Measurements from ENCODE around the gene NUP133. TPM values are rescaled to one million over a fixed set of nuclear protein-coding genes. Genes with fewer than 3 reads are reported as not detected.
"Not testable (repeated sequence)": the region's sequence is repeated elsewhere in the genome, so short reads cannot be mapped to it uniquely, and the experiment has no call there.

The NUP133 gene
- total RNA-seq, 2 donors from 2014 or later: 13.5 to 16.3 TPM

GRCh38 chr1:229478852-229479251 lies 29.3 kb downstream of the NUP133 start:
- DNase-seq (no peak), ATAC-seq (no peak)
- Histone ChIP-seq H3K27me3 (no peaks in the 10 kb centered on the region), H3K4me1 (no peaks in the 10 kb centered on the region), H3K9me3 (no peaks in the 10 kb centered on the region), H3K27ac (no peak overlapping the region), H3K4me3 (no peak overlapping the region), H3K36me3 (replicated peaks in 1 of 2; ENCODE audit: insufficient read depth in 1 of 2, low read depth in 2 of 2) (peaks cover 0 to 26% of the 10 kb centered on the region in 2 donors)
- 86 to 88% methylated on average over 1 of the region's 1 CpG for WGBS, 2 donors
- intact Hi-C loops (cut with DNase I): loop anchor here (10.0 kb wide), 1 partner anchor 224 kb away; no protein-coding TSS in a partner anchor
- TF ChIP-seq CTCF (IDR thresholded peaks at IDR 0.05): no peak
- no peak for TF ChIP-seq POLR2A (IDR thresholded peaks at IDR 0.05)

GRCh38 chr1:229475859-229476258 lies 32.3 kb downstream of the NUP133 start:
- peaks cover 0 to 18% of the 10 kb centered on the region in 2 donors for H3K36me3 ChIP-seq (replicated peaks in 1 of 2; ENCODE audit: insufficient read depth in 1 of 2, low read depth in 2 of 2)
- not testable (repeated sequence) for H3K27me3 ChIP-seq, H3K27ac ChIP-seq, DNase-seq, H3K9me3 ChIP-seq, H3K4me1 ChIP-seq, H3K4me3 ChIP-seq, ATAC-seq
- 92 to 95% methylated on average over 13 of the region's 13 CpGs for WGBS, 2 donors
- intact Hi-C loops (cut with DNase I): loop anchor here (10.0 kb wide), 1 partner anchor 221 kb away; no protein-coding TSS in a partner anchor

- Histone ChIP-seq H3K27ac (no peak overlapping the region), H3K36me3 (replicated peaks in 1 of 2; ENCODE audit: insufficient read depth in 1 of 2, low read depth in 2 of 2) (peaks cover 0 to 22% of the 10 kb centered on the region in 2 donors), H3K9me3 (no peaks in the 10 kb centered on the region), H3K4me1 (no peaks in the 10 kb centered on the region), H3K27me3 (no peaks in the 10 kb centered on the region), H3K4me3 (no peak overlapping the region)
- DNase-seq (no peak), ATAC-seq (no peak)
- no peak for TF ChIP-seq CTCF (IDR thresholded peaks at IDR 0.05)
- intact Hi-C loops (cut with DNase I): loop anchor here (10.0 kb wide), 1 partner anchor 220 kb away; no protein-coding TSS in a partner anchor
- WGBS, 2 donors: 73 to 94% methylated on average over 2 of the region's 2 CpGs
Measured at GRCh38 chr1:229474509-229474908, 33.6 kb downstream of the NUP133 start.

- Histone ChIP-seq H3K27ac (no peak overlapping the region), H3K4me3 (no peak overlapping the region), H3K9me3 (no peaks in the 10 kb centered on the region), H3K36me3 (replicated peaks in 1 of 2; ENCODE audit: insufficient read depth in 1 of 2, low read depth in 2 of 2) (peaks cover 0 to 28% of the 10 kb centered on the region in 2 donors), H3K4me1 (no peaks in the 10 kb centered on the region), H3K27me3 (no peaks in the 10 kb centered on the region)
- 95 to 97% methylated on average over 3 of the region's 3 CpGs for WGBS, 2 donors
- intact Hi-C loops (cut with DNase I): loop anchor here (10.0 kb wide), 1 partner anchor 216 kb away; no protein-coding TSS in a partner anchor
- ATAC-seq: no peak
- TF ChIP-seq CTCF (IDR thresholded peaks at IDR 0.05) (no peak), POLR2A (IDR thresholded peaks at IDR 0.05) (no peak)
- DNase-seq: no peak
Measured at GRCh38 chr1:229471175-229471574, 37.0 kb downstream of the NUP133 start.

- H3K27me3 ChIP-seq: no peaks in the 10 kb centered on the region
- H3K36me3 ChIP-seq (replicated peaks in 1 of 2; ENCODE audit: insufficient read depth in 1 of 2, low read depth in 2 of 2): peaks cover 0 to 28% of the 10 kb centered on the region in 2 donors
- no peaks in the 10 kb centered on the region for H3K4me1 ChIP-seq
- WGBS, 2 donors: 80% methylated on average over 8 of the region's 8 CpGs
- no peak for ATAC-seq
- no peak overlapping the region for H3K4me3 ChIP-seq
- intact Hi-C loops (cut with DNase I): loop anchor here (10.0 kb wide), 1 partner anchor 216 kb away; no protein-coding TSS in a partner anchor
- H3K9me3 ChIP-seq: no peaks in the 10 kb centered on the region
- DNase-seq: peak in 2 of 4 donors; percentile 6 to 8
- TF ChIP-seq CTCF (IDR thresholded peaks at IDR 0.05) (no peak), POLR2A (IDR thresholded peaks at IDR 0.05) (no peak)
- H3K27ac ChIP-seq: no peak overlapping the region
Measured at GRCh38 chr1:229470406-229471043, 37.6 kb downstream of the NUP133 start.
